ENCODE data around the gene GRID1. TPM values are rescaled to one million over a fixed set of nuclear protein-coding genes. Genes with fewer than 3 reads are reported as not detected.

Gene GRID1
- total RNA-seq, 1 donor from 2014 or later = 9.2 TPM

- DNase-seq (ENCODE audit: extremely low spot score, unreplicated experiment) = peak; percentile 50
- no peaks in the 10 kb centered on the region for H3K27me3 Mint-ChIP-seq
- H3K27ac Mint-ChIP-seq = no peak overlapping the region
- H3K4me3 Mint-ChIP-seq = no peak overlapping the region
- H3K9me3 Mint-ChIP-seq = no peaks in the 10 kb centered on the region
- no peaks in the 10 kb centered on the region for H3K36me3 Mint-ChIP-seq
- no peaks in the 10 kb centered on the region for H3K4me1 Mint-ChIP-seq (ENCODE audit: unreplicated experiment)
- no peak for TF ChIP-seq CTCF (conservative IDR thresholded peaks at IDR 0.05)
Observed at GRCh38 chr10:85611093-85611740, 755.4 kb downstream of the GRID1 start.

- no peaks in the 10 kb centered on the region for H3K27me3 Mint-ChIP-seq
- no peak for TF ChIP-seq CTCF (conservative IDR thresholded peaks at IDR 0.05)
- H3K9me3 Mint-ChIP-seq = no peaks in the 10 kb centered on the region
- no peak overlapping the region for H3K27ac Mint-ChIP-seq
- DNase-seq (ENCODE audit: extremely low spot score, unreplicated experiment) = peak; percentile 11
- H3K36me3 Mint-ChIP-seq = no peaks in the 10 kb centered on the region
- H3K4me1 Mint-ChIP-seq (ENCODE audit: unreplicated experiment) = no peaks in the 10 kb centered on the region
- H3K4me3 Mint-ChIP-seq = no peak overlapping the region
Observed at GRCh38 chr10:85610381-85611092, 756.1 kb downstream of the GRID1 start.

- Mint-ChIP-seq H3K9me3 (no peaks in the 10 kb centered on the region), H3K4me1 (ENCODE audit: unreplicated experiment) (no peaks in the 10 kb centered on the region), H3K4me3 (no peak overlapping the region), H3K27ac (no peak overlapping the region), H3K27me3 (no peaks in the 10 kb centered on the region), H3K36me3 (no peaks in the 10 kb centered on the region)
- no peak for DNase-seq (ENCODE audit: extremely low spot score, unreplicated experiment)
- TF ChIP-seq CTCF (conservative IDR thresholded peaks at IDR 0.05) = no peak
Observed at GRCh38 chr10:85609509-85609908, 757.1 kb downstream of the GRID1 start.

DNA sequence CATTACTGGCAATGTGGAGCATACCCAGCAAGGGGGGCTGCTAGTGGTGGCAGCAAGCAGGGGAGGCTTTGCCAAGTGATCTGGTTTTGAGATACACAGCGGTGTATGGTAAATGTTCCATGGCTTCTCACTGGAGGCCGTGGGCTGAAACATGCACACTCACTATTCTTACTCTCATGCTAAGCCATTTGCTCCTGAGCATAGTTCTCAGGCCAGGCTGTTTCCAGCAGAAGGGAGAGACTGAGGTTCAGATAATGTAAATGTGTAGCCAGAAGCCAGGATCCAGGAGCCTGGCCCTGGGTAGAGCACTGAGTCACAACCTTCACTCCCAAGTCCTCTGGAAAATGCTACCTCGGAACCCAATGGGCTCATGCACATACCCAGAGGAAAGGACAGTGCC is 757.9 kb downstream of the GRID1 start:
- H3K4me3 Mint-ChIP-seq = no peak overlapping the region
- peak; percentile 36 for DNase-seq (ENCODE audit: extremely low spot score, unreplicated experiment)
- no peaks in the 10 kb centered on the region for H3K4me1 Mint-ChIP-seq (ENCODE audit: unreplicated experiment)
- H3K27me3 Mint-ChIP-seq = no peaks in the 10 kb centered on the region
- no peak overlapping the region for H3K27ac Mint-ChIP-seq
- H3K36me3 Mint-ChIP-seq = no peaks in the 10 kb centered on the region
- no peaks in the 10 kb centered on the region for H3K9me3 Mint-ChIP-seq
- TF ChIP-seq CTCF (conservative IDR thresholded peaks at IDR 0.05) = no peak

GRCh38 chr10:85607043-85607695 is 759.4 kb downstream of the GRID1 start:
- Mint-ChIP-seq H3K4me3 (no peak overlapping the region), H3K27ac (peak overlapping the region; percentile 19), H3K27me3 (no peaks in the 10 kb centered on the region), H3K36me3 (no peaks in the 10 kb centered on the region), H3K4me1 (ENCODE audit: unreplicated experiment) (no peaks in the 10 kb centered on the region), H3K9me3 (no peaks in the 10 kb centered on the region)
- TF ChIP-seq CTCF (conservative IDR thresholded peaks at IDR 0.05) = no peak
- DNase-seq (ENCODE audit: extremely low spot score, unreplicated experiment) = peak; percentile 24

Measured in type B pancreatic cell (in vitro differentiated cells).